ENCODE results near the gene OR51B4.

Gene OR51B4

DNA sequence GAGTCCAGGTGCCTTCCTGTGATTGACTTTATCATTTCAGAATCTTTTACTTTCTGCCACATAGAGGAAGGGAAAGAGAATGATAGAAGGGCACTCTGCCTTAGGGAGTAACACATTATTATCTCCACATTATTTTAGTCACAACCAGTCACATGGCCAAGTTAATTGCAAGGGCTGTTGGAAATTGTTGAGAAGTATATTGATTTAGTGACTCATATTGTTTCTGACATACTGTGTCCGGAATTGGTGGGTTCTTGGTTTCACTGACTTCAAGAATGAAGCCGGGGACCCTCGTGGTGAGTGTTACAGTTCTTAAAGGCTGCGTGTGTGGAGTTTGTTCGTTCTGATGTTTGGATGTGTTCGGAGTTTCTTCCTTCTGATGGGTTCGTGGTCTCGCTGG lies 8.7 kb downstream of the OR51B4 start:
- TF ChIP-seq, protein P1, sequence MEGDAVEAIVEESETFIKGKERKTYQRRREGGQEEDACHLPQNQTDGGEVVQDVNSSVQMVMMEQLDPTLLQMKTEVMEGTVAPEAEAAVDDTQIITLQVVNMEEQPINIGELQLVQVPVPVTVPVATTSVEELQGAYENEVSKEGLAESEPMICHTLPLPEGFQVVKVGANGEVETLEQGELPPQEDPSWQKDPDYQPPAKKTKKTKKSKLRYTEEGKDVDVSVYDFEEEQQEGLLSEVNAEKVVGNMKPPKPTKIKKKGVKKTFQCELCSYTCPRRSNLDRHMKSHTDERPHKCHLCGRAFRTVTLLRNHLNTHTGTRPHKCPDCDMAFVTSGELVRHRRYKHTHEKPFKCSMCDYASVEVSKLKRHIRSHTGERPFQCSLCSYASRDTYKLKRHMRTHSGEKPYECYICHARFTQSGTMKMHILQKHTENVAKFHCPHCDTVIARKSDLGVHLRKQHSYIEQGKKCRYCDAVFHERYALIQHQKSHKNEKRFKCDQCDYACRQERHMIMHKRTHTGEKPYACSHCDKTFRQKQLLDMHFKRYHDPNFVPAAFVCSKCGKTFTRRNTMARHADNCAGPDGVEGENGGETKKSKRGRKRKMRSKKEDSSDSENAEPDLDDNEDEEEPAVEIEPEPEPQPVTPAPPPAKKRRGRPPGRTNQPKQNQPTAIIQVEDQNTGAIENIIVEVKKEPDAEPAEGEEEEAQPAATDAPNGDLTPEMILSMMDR (IDR thresholded peaks at IDR 0.05; ENCODE audit: low read depth, low read length, missing control alignments), result no peak
- no peak overlapping the region for H3K4me3 ChIP-seq (ENCODE audit: low read depth, low read length)
- no peak for DNase-seq (ENCODE audit: low read depth)

- no peak for DNase-seq (ENCODE audit: low read depth)
- H3K4me3 ChIP-seq (ENCODE audit: low read depth, low read length), result no peak overlapping the region
- TF ChIP-seq, protein P1 (IDR thresholded peaks at IDR 0.05; ENCODE audit: low read depth, low read length, missing control alignments), result peak; percentile 65
Measured at GRCh38 chr11:5291207-5291838, 10.4 kb downstream of the OR51B4 start.

- DNase-seq (ENCODE audit: low read depth), result no peak
- TF ChIP-seq, protein P1 (IDR thresholded peaks at IDR 0.05; ENCODE audit: low read depth, low read length, missing control alignments), result no peak
- H3K4me3 ChIP-seq (ENCODE audit: low read depth, low read length), result no peak overlapping the region
Measured at GRCh38 chr11:5290106-5290505, 11.6 kb downstream of the OR51B4 start.

DNA sequence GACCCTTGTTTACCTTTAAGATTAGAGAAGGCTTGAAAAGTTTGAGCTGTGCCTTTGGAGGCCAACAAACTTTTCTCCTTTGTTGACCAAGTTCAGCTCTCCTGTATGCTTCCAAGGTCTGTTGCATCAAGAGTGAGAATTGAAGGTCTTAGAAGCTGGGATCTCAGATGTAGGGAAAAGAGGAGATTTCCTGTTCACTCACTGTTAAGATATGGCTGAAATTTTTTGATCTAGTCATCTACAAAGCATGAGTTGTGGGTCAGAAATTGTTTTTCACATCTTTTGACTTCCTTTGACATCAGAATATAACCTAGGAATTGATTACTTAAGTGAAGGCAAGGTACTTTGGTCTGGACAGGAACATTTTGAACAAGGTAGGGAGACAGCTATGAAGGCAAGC lies 12.1 kb downstream of the OR51B4 start:
- no peak overlapping the region for H3K4me3 ChIP-seq (ENCODE audit: low read depth, low read length)
- DNase-seq (ENCODE audit: low read depth), result no peak
- TF ChIP-seq, protein P1 (IDR thresholded peaks at IDR 0.05; ENCODE audit: low read depth, low read length, missing control alignments), result no peak

- no peak for DNase-seq (ENCODE audit: low read depth)
- TF ChIP-seq, protein P1 (IDR thresholded peaks at IDR 0.05; ENCODE audit: low read depth, low read length, missing control alignments), result no peak
- no peak overlapping the region for H3K4me3 ChIP-seq (ENCODE audit: low read depth, low read length)
Measured at GRCh38 chr11:5288906-5289550, 12.7 kb downstream of the OR51B4 start.

DNA sequence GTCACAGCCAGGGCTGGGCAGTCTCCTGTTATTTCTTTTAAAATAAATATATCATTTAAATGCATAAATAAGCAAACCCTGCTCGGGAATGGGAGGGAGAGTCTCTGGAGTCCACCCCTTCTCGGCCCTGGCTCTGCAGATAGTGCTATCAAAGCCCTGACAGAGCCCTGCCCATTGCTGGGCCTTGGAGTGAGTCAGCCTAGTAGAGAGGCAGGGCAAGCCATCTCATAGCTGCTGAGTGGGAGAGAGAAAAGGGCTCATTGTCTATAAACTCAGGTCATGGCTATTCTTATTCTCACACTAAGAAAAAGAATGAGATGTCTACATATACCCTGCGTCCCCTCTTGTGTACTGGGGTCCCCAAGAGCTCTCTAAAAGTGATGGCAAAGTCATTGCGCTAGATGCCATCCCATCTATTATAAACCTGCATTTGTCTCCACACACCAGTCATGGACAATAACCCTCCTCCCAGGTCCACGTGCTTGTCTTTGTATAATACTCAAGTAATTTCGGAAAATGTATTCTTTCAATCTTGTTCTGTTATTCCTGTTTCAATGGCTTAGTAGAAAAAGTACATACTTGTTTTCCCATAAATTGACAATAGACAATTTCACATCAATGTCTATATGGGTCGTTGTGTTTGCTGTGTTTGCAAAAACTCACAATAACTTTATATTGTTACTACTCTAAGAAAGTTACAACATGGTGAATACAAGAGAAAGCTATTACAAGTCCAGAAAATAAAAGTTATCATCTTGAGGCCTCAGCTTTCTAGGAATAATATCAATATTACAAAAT lies 13.4 kb downstream of the OR51B4 start:
- no peak for DNase-seq (ENCODE audit: low read depth)
- TF ChIP-seq, protein P1 (IDR thresholded peaks at IDR 0.05; ENCODE audit: low read depth, low read length, missing control alignments), result no peak
- H3K4me3 ChIP-seq (ENCODE audit: low read depth, low read length), result no peak overlapping the region

Measured in GM12864 (cell line).